Mesendoderm (in vitro differentiated cells): ENCODE data around the gene CPXM1.

Source experiments
- DNase-seq: peaks from one replicate; pipeline ENCODE4 v3.0.0; 2013
- H2AK5ac ChIP-seq: 2 replicates; pipeline ENCODE4 v1.6.1; 2013; ENCODE audit warnings: low read length, inconsistent platforms
- H2BK120ac ChIP-seq: 2 replicates; pipeline ENCODE4 v1.6.1; 2013; ENCODE audit warnings: low read depth, mild to moderate bottlenecking, low read length, moderate library complexity, mixed read lengths
- H2BK15ac ChIP-seq: replicated peaks from 2 replicates; pipeline ENCODE4 v1.6.1; 2013; ENCODE audit warnings: low read depth, mild to moderate bottlenecking, moderate library complexity
- H2BK5ac ChIP-seq: 2 replicates; pipeline ENCODE4 v1.6.1; 2013; ENCODE audit warnings: low read length, inconsistent platforms
- H3K18ac ChIP-seq: 2 replicates; pipeline ENCODE4 v1.6.1; 2013; ENCODE audit warnings: mild to moderate bottlenecking, low read length, mixed read lengths
- H3K23ac ChIP-seq: one replicate; pipeline ENCODE4 v1.6.1; 2013; ENCODE audit warnings: low read length
- H3K27ac ChIP-seq: 2 replicates; pipeline ENCODE4 v1.5.1; 2013; ENCODE audit warnings: low read depth, mild to moderate bottlenecking, inconsistent platforms, low read length, moderate library complexity
- H3K27me3 ChIP-seq: 2 replicates; pipeline ENCODE4 v1.6.1; 2013; ENCODE audit warnings: low read length, control low read depth, mild to moderate bottlenecking, inconsistent platforms; ENCODE audit not compliant: insufficient read depth, poor library complexity
- H3K36me3 ChIP-seq: 2 replicates; pipeline ENCODE4 v1.6.1; 2013; ENCODE audit warnings: low read length, inconsistent platforms; ENCODE audit not compliant: control insufficient read depth, insufficient read depth
- H3K4ac ChIP-seq: one replicate; pipeline ENCODE4 v1.6.1; 2013; ENCODE audit warnings: low read depth, mild to moderate bottlenecking, low read length, moderate library complexity
- H3K4me1 ChIP-seq: 2 replicates; pipeline ENCODE4 v1.6.1; 2013; ENCODE audit warnings: low read depth, low read length, inconsistent platforms; ENCODE audit not compliant: control insufficient read depth
- H3K4me2 ChIP-seq: 2 replicates; pipeline ENCODE4 v1.6.1; 2013; ENCODE audit warnings: low read length
- H3K4me3 ChIP-seq: 2 replicates; pipeline ENCODE4 v1.5.1; 2013; ENCODE audit warnings: mild to moderate bottlenecking, low read length
- H3K56ac ChIP-seq: one replicate; pipeline ENCODE4 v1.6.1; 2013; ENCODE audit warnings: low read length
- H3K79me1 ChIP-seq: 2 replicates; pipeline ENCODE4 v1.6.1; 2013; ENCODE audit warnings: low read length, inconsistent platforms
- H3K79me2 ChIP-seq: 2 replicates; pipeline ENCODE4 v1.6.1; 2013; ENCODE audit warnings: mild to moderate bottlenecking, low read length; ENCODE audit not compliant: control insufficient read depth, insufficient read depth
- H3K9ac ChIP-seq: 2 replicates; pipeline ENCODE4 v1.6.1; 2013; ENCODE audit warnings: low read length, inconsistent platforms
- H4K5ac ChIP-seq: one replicate; pipeline ENCODE4 v1.6.1; 2013; ENCODE audit warnings: low read length
- H4K8ac ChIP-seq: one replicate; pipeline ENCODE4 v1.6.1; 2013; ENCODE audit warnings: low read depth, mild to moderate bottlenecking, control low read depth, low read length, moderate library complexity
- WGBS: extraction: QIAGEN DNeasy Blood & Tissue Kit; methylation state at CpG from one replicate; pipeline ENCODE4 v1.1.7; 2013; ENCODE audit warnings: low lambda C conversion rate, missing lambda C conversion rate; ENCODE audit not compliant: insufficient coverage; ENCODE audit errors: extremely low coverage; 5-methylcytosine and 5-hydroxymethylcytosine counted together

CPXM1 gene

DNA sequence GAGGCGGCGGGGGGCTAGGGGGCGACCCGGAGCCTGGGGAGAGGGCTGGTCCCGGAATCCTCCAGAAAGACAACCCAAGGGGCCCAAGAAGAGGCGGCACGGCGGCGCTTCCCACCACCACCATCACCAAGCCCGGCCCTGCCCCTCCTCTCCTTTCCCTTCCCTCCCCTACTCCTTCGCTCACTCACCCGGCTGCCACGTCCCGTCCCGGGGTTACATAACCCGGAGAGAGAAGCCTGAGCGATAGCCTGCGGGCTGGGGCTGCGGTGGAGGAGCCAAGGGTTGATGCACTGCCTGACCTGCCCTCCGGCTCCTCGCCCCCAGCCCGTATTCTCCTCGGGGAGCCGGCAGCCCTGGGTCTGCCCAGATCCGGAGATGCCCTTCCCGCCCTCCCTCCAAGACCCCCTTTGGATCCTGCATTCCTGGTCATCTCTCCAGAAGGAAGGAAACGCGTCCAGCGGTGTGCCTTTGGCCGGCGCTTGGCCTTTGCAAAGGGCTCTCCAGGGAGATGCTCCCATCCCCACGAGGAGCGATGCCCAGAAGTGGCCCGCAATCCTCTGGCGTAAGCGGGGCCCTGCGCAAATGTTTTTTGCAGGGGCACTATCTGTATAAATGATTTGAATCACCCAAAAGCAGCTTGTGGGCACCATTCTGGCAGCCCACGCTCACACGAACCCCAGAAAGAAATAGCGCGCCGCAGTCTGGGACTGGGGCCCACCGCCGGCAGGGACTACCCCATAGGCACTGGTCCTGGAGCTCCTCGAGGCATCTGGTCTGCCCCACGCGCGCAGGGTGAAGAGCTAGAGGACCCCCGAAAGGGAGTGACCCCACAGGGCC, 4.6 kb upstream of the CPXM1 start:
- Histone ChIP-seq H3K79me1 (no peaks in the 10 kb centered on the region), H3K36me3 (no peaks in the 10 kb centered on the region), H3K4me2 (no peak overlapping the region), H3K23ac (no peak overlapping the region), H3K4me1 (peaks cover 1% of the 10 kb centered on the region), H3K79me2 (no peaks in the 10 kb centered on the region), H3K27me3 (peaks cover 55% of the 10 kb centered on the region), H2BK120ac (no peak overlapping the region), H2BK5ac (no peak overlapping the region), H2AK5ac (no peak overlapping the region), H3K56ac (no peak overlapping the region), H4K8ac (no peak overlapping the region), H3K18ac (no peak overlapping the region), H3K4me3 (no peak overlapping the region), H2BK15ac (no peak overlapping the region), H3K4ac (no peak overlapping the region), H3K9ac (no peak overlapping the region), H4K5ac (no peak overlapping the region), H3K27ac (no peak overlapping the region)
- no peak for DNase-seq
- WGBS, result no CpG with 5 or more reads among the region's 49 CpGs

DNA sequence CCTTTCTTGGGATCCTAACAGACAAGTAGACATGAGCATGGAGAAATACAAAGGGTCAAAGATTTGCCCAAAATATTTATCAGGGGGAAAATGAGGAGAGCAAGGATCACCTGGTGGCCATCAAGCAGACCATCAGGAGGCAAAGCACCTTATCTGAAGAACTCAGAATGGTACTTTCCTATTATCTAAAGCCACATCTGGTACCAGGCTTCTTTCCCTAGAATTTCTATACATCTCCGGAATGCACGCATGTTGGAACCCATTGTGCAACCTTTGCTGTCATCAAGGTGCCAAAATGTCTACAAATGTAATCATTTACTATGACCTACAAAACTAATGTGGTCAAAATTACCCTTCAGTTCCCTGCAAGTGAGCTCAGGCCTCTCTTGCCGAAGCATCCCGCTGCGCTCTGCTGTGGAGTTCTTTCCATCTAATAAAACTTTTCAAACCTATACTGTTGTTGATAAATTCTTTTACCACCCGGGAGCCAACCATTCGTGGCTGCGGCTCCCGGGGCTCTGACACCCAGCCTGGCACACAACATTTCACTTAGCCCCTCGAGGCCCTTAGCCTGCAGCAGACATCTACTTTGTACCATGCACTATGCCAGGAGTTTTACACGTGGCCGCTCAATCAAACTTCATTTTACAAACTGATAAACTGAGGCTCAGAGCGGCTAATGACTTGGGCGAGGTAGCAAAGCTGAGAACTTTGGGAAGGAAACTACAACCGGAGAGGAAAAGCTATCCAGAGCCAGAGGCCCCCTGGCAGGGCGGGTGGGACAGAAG, 3.8 kb upstream of the CPXM1 start:
- no CpG with 5 or more reads among the region's 16 CpGs for WGBS
- H2AK5ac ChIP-seq, result no peak overlapping the region
- no peak overlapping the region for H3K4me2 ChIP-seq
- no peak overlapping the region for H3K27ac ChIP-seq
- no peak overlapping the region for H2BK15ac ChIP-seq
- no peak overlapping the region for H3K23ac ChIP-seq
- H3K9ac ChIP-seq, result no peak overlapping the region
- peaks cover 4% of the 10 kb centered on the region for H3K4me1 ChIP-seq
- no peak overlapping the region for H3K4ac ChIP-seq
- H3K36me3 ChIP-seq, result no peaks in the 10 kb centered on the region
- H3K4me3 ChIP-seq, result no peak overlapping the region
- no peaks in the 10 kb centered on the region for H3K79me2 ChIP-seq
- H3K56ac ChIP-seq, result no peak overlapping the region
- H3K18ac ChIP-seq, result no peak overlapping the region
- H2BK120ac ChIP-seq, result no peak overlapping the region
- H2BK5ac ChIP-seq, result no peak overlapping the region
- H4K5ac ChIP-seq, result no peak overlapping the region
- no peak overlapping the region for H4K8ac ChIP-seq
- peaks cover 55% of the 10 kb centered on the region for H3K27me3 ChIP-seq
- H3K79me1 ChIP-seq, result no peaks in the 10 kb centered on the region
- DNase-seq, result no peak

- no peak for DNase-seq
- Histone ChIP-seq H2BK5ac (no peak overlapping the region), H3K18ac (peak overlapping the region; percentile 13), H3K4ac (no peak overlapping the region), H3K56ac (peak overlapping the region; percentile 77), H3K27ac (no peak overlapping the region), H3K27me3 (peaks cover 42% of the 10 kb centered on the region), H4K5ac (no peak overlapping the region), H3K79me2 (no peaks in the 10 kb centered on the region), H3K4me1 (peaks cover 4% of the 10 kb centered on the region), H3K9ac (peak overlapping the region; percentile 58), H2BK15ac (no peak overlapping the region), H3K79me1 (no peaks in the 10 kb centered on the region), H2AK5ac (no peak overlapping the region), H3K23ac (no peak overlapping the region), H3K4me2 (peak overlapping the region; percentile 71), H2BK120ac (no peak overlapping the region), H3K36me3 (peaks cover 7% of the 10 kb centered on the region), H3K4me3 (no peak overlapping the region), H4K8ac (no peak overlapping the region)
- no CpG with 5 or more reads among the region's 13 CpGs for WGBS
These were observed 880 bp upstream of the CPXM1 start for GRCh38 chr20:2801286-2801728.

GRCh38 chr20:2799688-2800520, 523 bp downstream of the CPXM1 start:
- Histone ChIP-seq H3K4me1 (peaks cover 4% of the 10 kb centered on the region), H3K79me2 (no peaks in the 10 kb centered on the region), H3K9ac (peak overlapping the region; percentile 75), H3K4ac (no peak overlapping the region), H2BK15ac (no peak overlapping the region), H4K5ac (no peak overlapping the region), H3K18ac (no peak overlapping the region), H3K4me2 (peak overlapping the region; percentile 52), H3K79me1 (no peaks in the 10 kb centered on the region), H3K27me3 (peaks cover 28% of the 10 kb centered on the region), H3K36me3 (peaks cover 13% of the 10 kb centered on the region), H3K4me3 (peak overlapping the region; percentile 63), H3K27ac (no peak overlapping the region), H3K23ac (peak overlapping the region; percentile 25), H2BK120ac (no peak overlapping the region), H2AK5ac (no peak overlapping the region), H4K8ac (no peak overlapping the region), H2BK5ac (no peak overlapping the region), H3K56ac (peak overlapping the region; percentile 97)
- peak; percentile 65 for DNase-seq
- WGBS, result no CpG with 5 or more reads among the region's 61 CpGs

GRCh38 chr20:2799271-2799670, 1.2 kb downstream of the CPXM1 start:
- H3K9ac ChIP-seq, result peak overlapping the region; percentile 75
- no peaks in the 10 kb centered on the region for H3K79me2 ChIP-seq
- no peak overlapping the region for H2BK120ac ChIP-seq
- H3K27ac ChIP-seq, result peak overlapping the region; percentile 22
- H3K23ac ChIP-seq, result no peak overlapping the region
- peak overlapping the region; percentile 52 for H3K4me2 ChIP-seq
- no CpG with 5 or more reads among the region's 9 CpGs for WGBS
- H2BK15ac ChIP-seq, result no peak overlapping the region
- no peak overlapping the region for H3K18ac ChIP-seq
- H3K56ac ChIP-seq, result peak overlapping the region; percentile 97
- no peak overlapping the region for H2BK5ac ChIP-seq
- no peak overlapping the region for H3K4ac ChIP-seq
- no peak for DNase-seq
- no peaks in the 10 kb centered on the region for H3K79me1 ChIP-seq
- H2AK5ac ChIP-seq, result no peak overlapping the region
- H3K36me3 ChIP-seq, result peaks cover 13% of the 10 kb centered on the region
- no peak overlapping the region for H4K8ac ChIP-seq
- peak overlapping the region; percentile 63 for H3K4me3 ChIP-seq
- peaks cover 4% of the 10 kb centered on the region for H3K4me1 ChIP-seq
- no peak overlapping the region for H4K5ac ChIP-seq
- H3K27me3 ChIP-seq, result peaks cover 22% of the 10 kb centered on the region
